HG03439 (cell line): ENCODE data around the gene OXTR.
"Not testable (repeated sequence)": the region's sequence is repeated elsewhere in the genome, so short reads cannot be mapped to it uniquely, and the experiment has no call there.

Experiments used
- ATAC-seq: cut with Tn5 transposase; IDR thresholded peaks from one replicate; pipeline ENCODE4 v1.9.1; 2021; ENCODE audit warnings: mild to moderate bottlenecking, moderate library complexity; ENCODE audit not compliant: unreplicated experiment

Gene OXTR

DNA sequence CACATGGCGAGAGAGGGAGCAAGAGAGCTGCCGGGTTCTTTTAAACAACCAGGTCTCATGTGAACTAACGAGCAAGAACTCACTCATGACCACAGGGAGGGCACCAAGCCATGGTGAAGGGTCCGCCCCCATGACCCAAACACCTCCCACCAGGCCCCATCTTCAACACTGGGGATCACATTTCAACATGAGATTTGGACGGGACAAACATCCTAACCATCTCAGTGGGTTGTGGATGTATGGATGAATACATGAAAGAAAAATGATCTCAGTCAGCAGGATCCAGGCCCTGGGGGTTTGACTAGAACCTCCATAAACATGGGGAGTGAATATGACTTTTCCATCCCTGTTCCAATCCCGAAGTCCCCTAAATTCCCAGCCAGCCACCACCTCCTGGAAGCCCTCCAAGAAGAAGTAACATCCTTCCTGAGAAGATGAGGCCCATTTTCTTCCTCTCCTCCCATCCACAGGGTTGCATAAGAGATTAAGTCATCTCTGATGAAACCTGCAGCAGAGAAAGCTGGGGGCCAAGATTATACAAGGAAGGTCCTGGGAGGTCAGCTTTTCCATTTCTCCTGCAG, 26.3 kb downstream of the OXTR start:
- ATAC-seq, result no peak

DNA sequence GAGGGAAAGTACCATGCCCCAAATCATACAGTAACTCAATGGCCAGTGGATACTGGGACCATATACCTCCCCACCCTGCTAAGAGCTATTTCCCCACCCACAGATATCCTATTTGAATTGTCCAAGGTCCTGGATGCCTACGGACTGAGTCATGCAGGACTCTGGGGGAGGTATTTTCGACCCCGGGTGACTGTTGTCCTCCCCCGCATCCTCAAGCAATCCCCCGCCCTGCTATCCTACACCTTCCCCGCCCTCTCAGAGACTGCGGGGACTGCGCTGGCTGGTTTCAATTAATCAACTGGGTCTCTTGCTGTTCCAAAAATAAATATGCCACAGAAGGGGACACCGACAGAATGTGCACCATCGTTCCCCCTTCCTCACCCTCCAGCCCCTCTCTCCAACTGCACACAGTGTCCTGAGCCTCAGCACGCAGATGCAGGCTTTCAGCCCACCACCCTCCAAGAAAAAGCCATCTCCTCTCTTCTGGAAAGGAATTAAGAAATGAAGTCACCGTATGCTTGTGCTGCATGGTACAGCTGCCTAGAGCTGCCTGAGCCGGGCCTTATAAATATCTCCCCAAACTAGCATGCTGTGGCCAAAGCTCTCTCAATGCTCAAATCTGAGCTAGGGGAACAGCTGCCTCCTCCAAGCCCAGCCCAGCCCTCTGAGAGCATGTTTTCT, 27.7 kb downstream of the OXTR start:
- no peak for ATAC-seq

DNA sequence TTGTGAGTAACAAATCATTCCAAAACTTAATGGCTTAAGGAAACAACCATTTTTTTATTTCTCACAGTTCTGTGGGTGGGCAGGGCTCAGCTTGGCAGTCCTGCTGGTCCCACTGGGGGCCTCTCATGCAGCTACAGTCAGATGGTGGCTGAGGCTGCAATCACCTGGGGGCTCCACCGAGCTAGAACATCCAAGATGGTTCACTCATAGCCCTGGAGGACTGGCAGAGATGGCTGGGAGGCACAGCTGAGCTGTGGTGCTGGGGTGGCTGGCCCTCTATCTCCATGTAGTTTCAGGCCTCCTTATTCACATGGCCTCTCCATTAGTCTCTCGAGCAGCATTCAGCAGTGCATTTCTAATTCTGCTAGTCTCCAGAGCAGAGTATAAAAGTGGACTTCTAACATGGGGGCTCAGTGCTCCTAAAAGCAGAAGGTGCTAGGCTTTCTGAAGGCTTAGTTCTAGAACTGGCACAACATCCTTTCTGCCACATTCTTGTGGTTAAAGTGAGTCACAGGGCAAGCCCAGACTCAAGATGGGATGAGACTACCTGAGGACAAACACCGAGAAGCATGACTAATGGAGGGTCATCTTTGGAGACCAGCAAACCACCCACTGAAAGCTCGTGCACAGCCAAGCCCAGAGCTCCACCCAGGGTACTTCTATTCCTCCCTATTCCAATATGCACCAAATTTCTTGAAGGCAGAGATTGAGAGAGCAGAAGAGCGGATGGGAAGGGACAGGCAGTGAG, 29.5 kb downstream of the OXTR start:
- ATAC-seq, result peak; percentile 59

DNA sequence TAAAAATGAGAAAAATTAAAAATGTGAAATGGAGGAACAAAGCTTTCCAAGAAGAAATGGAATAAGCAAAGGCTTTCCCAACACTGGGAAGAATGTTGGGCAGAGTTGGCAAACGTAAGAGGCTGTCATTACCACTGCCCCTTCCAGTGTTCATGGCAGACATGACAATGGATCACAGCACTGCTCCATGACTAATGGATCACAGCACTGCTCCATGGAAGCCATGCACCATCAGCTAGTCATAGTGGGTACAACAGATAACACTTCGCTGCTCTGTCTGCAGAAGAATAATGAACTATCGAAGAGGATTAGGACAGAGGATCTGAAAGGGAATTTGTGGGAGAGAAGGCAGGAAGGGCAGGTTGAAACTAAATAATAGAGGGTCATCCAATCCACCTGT, 30.8 kb downstream of the OXTR start:
- ATAC-seq, result no peak

DNA sequence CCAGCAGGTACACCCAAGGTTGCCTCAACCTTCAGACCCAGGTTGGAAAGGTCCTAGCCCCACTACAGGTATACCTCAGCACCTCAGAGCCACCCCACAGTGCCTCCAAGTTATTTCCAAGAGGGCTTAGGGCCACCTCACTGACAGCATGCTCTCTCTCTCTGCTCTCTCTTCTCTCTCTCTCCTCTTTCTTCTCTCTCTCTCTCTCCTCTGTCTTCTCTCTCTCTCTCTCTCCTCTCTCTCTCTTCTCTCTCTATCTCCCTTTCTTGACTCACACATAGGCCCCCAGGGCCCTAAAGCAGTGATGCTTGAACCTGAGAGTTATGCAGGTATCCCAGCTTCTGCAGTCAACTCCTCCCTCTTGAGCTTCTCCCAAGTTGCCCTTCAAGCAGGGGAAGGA, 31.6 kb downstream of the OXTR start:
- no peak for ATAC-seq

DNA sequence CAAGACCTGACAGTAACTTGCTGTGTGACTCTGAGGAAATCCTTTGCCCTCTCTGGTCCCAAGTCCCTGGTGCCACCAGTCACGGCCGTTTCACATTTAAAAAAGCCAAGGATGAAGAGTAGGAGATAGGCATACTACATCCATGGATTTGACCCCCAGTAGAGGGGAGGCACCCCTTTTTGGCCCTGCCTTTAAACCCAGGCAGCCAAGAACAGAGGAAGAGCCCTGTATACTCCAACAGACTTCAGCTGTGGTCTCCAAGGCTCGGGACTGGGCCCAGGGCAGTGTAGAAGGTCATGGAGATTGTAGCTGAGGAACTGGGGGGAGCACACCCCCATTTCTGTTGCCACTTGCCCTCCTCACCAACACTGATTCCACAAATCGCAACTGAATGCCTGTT, 32.1 kb downstream of the OXTR start:
- ATAC-seq, result no peak

DNA sequence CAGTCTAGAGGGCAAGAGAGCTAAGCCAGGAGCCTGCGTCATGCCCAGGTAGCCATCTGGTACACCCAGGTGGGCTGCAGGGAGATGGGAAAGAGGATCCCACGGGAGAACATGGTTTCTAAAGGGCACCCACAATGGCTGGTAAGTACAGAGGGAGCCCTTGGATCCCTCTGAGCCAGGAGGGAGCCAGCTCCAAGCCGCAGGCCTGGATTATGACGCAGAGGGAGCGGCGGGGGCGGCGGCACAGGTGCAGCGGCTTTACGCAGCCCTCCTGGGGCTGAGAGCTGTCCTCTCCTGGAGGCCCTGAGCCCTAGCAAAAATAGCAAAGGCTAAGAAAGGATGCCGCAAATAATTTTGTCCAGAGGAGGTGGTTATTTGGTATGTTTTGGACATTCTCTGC, 33.0 kb downstream of the OXTR start:
- ATAC-seq, result no peak

DNA sequence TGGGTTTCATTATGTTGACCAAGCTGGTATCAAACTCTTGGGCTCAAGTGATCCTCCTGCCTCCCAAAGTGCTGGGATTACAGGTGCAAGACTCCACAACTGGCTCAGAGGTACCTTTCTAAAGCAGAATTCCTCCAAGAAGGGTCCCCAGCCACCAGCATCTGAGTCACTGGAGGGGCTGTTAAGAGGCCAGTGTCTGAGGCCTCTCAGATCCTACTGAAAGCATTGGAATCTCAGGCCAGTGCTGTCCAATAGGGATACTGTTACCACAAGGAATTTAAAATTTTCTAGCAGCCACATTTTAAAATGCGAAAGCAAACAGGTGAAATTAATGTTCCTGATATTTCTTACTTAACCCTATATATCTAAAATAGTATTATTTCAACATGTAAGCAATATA, 34.5 kb downstream of the OXTR start:
- no peak for ATAC-seq

DNA sequence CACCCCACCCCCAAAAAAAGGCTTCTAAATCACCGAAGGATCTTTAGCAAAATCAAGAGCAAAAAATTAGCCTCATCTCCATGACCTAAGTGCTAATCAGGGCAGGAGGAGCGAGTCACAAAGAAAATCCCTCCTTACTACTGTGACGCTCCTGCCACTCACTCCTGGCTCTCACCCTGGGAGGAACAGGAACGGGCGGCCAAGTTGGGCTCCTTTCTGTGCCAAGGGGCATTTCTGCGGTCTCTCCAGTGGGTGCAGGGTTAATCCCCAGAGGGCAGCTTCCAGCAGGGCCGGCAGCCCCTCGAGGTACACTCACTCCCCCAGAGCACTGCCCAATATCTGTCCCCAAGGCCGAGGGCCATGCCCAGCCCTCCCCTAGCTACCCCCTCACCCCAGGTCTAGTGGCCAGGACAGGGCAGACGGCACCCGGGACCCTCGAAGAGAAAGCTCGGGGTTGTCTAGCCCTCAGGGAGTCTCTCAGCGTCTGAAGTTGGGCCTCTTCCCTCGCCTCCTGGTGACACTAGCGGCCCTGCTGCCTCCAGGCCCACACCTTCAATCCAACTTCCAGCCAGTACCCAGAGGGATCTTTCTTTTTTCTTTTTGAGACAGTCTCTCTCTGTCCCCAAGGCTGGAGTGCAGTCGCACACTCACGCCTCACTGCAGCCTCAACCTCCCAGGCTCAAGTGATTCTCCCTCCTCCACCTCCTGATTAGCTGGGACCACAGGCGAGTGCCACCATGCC, 35.1 kb downstream of the OXTR start:
- ATAC-seq, result no peak

DNA sequence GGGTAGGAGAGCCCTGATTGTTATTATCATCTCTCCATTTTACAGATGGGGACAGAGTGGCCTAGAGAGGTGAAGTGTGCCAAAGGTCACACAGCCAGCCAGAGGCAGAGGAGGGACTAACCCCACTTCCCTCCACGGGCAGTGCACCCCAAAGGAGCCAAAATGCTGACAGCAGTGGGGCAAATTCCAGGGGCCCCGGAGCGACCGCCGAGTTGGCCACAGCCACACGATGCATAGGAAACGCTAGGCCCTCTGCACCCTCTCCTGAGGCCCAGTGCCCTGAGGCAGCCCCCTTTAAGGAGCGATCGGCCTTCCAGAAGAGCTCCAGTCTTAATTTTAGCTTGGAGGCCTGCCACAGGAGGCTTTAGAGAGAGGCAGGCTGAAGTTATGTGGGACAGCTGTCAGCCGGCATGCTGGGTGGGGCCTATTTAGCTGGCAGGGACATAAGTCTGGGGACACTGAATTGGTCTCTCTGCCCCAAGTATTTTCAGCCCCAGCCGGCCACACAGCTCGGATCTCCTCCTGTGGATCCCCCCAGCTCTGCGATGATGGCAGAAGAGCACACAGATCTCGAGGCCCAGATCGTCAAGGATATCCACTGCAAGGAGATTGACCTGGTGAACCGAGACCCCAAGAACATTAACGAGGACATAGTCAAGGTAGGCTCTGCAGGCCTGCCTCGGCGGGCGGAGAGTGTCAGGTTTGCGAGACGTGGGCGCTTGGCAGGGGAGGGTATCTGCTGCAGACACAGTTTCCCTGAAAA, 35.9 kb downstream of the OXTR start, which contains the start of gene CAV3:
CAV3 (plus strand) TSS at position 471 of the 763 bp plus-strand sequence; CDS start at position 546, 75 bp downstream.
- no peak for ATAC-seq

DNA sequence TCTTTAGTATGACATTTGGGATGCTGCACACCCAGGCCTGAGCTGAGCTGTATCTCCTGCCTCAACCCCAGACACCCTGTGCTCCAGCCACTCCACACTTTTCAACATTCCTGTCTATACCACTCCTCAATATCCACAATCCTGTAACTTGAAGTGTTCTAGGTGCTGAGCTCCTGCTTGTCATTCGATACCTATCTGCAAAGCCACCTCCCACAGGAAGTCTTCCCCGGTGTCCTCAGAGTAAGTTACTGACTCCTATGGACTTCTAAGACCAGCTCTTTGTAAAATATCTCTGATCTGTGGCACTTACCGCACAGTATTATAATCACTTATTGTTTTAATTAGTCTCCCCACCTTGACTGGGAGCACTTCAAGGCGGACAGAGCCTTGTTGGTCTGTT, 37.0 kb downstream of the OXTR start:
- ATAC-seq, result no peak

DNA sequence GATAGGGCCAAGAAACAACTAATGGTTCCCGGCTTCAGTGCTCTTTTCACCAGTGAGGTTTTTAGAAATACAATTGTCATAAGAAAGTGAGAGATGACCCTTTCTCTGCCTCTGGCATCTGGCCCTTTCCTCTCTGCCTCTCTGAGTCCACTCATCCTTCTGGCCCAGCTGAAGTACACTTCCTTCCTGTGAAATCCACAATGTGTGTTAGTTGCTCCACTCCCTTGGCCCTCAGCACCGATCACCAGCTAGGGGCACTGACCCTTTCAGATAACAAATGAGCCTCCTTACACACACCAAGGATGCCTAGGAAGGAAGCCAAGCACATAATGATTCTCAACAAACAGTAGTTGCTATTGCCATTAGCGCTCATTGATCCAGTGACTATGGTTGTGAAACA, 38.8 kb downstream of the OXTR start:
- no peak for ATAC-seq

DNA sequence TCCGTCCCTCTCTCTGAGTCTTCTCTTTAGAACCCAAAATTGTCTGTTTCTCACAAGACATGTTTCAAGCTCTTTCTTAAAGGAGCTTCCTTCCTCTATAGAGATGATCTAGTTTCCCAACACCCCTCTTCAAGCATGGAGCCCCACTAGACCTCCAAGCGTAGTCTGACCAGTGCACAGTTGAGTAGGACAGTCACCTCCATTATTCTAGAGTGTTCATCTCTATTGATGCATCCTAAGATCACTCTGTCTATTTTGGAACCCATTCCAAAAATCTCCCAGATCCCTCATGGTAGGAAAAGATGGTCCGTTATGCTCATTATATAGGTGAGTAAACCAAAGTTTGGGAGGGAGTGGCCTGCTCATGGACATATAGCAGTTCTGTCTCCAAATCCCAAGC, 39.9 kb downstream of the OXTR start:
- ATAC-seq, result no peak

DNA sequence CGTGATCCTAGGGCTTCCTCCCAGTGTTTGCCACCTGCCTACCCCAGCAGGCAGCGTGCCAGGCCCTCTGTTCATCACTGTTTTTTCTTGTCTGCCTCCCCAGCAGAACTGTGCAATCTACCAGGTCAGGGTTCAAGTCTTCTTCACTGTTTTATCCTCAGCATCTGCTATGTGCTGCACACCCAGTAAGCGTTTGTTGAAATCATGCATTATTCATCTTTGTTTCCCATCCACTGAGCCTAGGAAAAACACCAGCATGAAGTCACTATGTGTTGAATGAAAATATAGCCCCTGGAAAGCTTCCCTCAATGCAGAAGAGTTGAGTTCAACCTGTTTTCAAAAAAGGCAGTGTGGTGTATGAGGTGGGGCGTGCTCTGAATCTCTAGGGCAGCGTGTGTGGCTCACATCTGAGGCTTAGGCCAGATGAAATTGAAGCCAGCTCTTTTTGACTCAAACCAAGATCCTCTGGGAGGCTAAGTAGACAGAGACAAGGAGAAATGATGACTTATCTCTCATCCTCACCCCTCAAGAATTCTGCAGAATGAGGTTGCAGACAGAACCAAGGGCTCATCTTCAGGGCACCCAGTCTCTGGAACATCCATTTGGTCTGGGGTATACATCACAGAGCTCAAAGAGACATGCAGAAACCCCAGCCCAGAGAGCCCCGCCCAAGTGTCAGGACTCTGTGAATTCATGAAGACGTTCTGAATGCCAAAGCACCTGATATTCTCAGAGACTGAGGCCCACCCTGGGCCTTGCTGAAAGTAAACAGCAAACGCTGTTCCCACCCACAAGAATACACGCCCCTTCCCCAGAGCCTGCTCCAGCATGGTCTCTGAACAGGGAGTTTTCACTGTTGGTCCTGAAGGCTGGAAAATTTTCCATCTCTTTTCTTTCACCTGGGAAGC, 41.6 kb downstream of the OXTR start:
- no peak for ATAC-seq

DNA sequence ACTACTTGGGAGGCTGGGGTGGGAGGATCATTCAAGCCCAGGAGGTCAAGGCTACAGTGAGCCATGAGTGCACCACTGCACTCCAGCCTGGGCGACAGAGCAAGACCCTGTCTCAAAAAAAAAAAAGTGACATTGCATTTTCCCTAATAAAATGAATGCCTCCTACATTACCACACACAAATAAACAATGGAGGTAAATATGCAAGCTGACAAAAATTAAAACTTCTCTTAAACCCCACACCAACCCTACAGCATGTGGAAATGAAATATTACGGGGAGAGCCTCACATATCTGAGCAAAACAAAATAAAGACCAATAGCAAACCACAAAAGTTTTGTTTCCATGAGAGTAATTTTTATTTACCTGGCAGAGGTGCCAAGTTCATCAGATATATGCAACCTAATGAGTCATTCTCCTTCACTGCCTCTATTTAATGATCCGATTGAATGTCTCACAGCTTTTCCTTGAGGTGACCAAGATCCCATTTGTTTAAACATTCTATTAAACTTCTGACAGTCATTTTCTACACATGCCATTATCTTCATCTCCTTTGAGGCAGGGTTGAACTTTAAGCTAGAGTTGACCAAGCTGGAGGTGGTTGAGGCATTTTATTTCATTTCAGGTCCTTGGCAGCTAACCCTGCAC, 45.2 kb downstream of the OXTR start:
- ATAC-seq, result no peak

DNA sequence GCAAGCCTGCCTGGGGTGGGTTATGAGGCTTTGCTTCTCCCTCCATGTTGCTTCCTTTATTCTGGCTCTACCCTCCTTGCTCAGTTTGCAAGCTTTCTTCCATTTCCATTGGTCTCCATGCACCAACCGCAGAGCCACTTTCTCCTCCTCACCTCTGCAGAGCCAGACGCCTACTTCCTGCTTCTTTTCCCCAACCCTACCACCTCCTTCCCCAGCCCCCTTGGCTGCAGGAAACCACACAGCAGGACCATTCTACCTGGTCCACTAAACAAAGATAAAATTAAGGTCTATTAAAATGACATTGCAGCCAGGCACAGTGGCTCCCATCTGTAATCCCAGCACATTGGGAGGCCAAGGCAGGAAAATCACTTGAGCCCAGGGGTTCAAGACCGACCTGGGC, 45.8 kb downstream of the OXTR start:
- no peak for ATAC-seq

DNA sequence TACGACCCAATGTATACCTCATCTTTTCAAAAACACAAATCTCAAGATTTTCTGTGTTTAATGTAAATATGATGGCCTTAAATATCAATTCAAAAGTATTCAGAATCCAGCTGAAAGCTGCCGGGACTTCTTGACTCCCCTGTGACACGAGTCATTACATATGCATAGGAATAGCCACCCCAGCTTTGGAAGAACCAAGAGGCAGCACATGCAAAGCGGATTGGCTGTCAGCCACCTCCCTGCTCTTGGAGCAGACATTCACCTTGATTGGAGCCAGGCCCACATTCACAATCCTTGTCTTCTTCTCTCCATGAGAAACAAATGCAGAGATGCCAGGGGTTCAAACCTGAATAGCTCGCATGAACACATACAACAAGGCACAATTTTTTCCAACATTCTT, 46.6 kb downstream of the OXTR start:
- no peak for ATAC-seq

DNA sequence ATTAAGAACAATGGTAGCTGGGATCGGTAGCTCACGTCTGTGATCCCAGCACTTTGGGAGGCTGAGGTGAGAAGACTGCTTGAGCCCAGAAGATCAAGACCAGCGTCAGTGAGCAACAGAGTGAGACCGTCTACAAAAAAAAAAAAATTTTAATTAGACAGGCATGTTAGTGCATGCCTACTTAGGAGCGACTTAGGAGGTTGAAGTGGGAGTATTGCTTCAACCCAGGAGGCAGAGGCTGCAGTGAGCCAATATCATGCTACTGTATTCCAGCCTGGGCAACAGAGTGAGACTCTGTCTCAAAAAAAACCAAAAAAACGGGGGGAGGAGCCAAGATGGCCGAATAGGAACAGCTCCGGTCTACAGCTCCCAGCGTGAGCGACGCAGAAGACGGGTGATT, 53.7 kb downstream of the OXTR start:
- ATAC-seq, result not testable (repeated sequence)
